ENCODE data around the gene TEN1.

The TEN1 gene, protein sequence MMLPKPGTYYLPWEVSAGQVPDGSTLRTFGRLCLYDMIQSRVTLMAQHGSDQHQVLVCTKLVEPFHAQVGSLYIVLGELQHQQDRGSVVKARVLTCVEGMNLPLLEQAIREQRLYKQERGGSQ

DNA sequence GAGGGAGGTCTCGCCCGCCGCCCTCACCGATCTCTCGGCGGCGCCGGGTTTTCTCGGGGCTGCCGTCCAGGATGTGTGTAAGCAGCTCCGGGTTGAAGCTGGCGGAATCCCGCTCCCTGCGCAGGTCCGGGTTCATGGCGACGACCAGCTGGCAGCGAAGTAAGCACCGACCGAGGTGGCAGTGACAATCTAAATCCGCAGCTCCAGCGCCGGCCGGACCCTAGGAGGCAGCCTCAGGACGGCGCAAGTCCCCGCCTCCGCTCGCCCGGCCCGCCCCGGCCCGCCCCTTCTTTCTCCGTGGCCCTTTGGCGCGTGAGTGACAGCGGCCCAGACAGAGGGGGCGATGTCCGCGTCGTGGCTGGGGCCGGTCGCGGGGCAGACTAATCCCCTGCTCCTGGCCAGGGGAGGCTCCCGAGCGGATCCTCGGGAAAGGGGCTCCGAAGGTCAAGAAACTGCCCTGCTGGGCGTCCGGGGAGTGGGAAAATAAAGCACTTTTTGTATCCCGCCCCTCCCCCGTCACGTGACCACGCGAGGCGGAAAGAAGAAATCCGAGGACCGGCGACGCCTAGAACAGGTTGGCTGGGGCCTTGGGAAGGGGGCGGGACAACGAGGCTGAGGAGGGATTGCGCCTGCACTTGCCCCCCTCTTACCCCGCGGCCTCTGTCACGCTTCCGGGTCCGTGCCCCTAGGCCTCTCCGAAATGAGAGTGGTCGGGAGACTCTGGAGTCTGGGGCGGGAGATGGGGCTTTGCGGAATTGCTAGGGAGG, at the start of gene TEN1, which contains the start of gene ACOX1:
TSS of gene TEN1 (plus strand) at position 303 of the 767 bp plus-strand sequence. CDS start 6,953 bp downstream, outside the sequence.
TSS of gene ACOX1 (minus strand) at position 229 of the 767 bp plus-strand sequence. CDS start at position 136, 93 bp downstream.
- TF ChIP-seq, protein P1, sequence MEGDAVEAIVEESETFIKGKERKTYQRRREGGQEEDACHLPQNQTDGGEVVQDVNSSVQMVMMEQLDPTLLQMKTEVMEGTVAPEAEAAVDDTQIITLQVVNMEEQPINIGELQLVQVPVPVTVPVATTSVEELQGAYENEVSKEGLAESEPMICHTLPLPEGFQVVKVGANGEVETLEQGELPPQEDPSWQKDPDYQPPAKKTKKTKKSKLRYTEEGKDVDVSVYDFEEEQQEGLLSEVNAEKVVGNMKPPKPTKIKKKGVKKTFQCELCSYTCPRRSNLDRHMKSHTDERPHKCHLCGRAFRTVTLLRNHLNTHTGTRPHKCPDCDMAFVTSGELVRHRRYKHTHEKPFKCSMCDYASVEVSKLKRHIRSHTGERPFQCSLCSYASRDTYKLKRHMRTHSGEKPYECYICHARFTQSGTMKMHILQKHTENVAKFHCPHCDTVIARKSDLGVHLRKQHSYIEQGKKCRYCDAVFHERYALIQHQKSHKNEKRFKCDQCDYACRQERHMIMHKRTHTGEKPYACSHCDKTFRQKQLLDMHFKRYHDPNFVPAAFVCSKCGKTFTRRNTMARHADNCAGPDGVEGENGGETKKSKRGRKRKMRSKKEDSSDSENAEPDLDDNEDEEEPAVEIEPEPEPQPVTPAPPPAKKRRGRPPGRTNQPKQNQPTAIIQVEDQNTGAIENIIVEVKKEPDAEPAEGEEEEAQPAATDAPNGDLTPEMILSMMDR (conservative IDR thresholded peaks at IDR 0.05; ENCODE audit: low read depth, low read length), result peak; percentile 35
- peak; percentile 97 for DNase-seq (ENCODE audit: low read depth)
- peak within 1 kb of the TSS; percentile 94 for H3K4me3 ChIP-seq (ENCODE audit: low read depth, low read length)

DNA sequence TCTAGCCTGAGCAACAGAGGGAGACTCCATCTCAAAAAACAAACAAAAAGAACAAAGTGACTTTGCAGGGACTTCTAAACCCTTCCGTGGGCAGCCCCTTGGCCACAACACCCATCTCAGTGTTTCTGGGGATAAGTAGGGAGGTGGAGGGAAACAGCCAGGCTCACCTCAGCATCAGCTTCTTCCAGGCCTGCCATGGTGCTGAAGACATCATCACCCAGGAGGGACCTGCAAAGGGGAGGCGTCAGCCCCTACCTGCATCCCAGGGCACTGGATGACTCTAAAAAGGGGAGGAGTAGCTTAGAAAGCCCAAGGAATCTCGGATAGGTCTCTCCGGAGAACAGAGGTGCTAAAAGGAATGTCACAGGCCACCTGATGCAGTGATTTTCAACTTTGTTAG, 48.0 kb upstream of the TEN1 start:
- H3K4me3 ChIP-seq (ENCODE audit: low read depth, low read length), result no peak overlapping the region
- TF ChIP-seq, protein P1 (conservative IDR thresholded peaks at IDR 0.05; ENCODE audit: low read depth, low read length), result no peak
- DNase-seq (ENCODE audit: low read depth), result no peak

DNA sequence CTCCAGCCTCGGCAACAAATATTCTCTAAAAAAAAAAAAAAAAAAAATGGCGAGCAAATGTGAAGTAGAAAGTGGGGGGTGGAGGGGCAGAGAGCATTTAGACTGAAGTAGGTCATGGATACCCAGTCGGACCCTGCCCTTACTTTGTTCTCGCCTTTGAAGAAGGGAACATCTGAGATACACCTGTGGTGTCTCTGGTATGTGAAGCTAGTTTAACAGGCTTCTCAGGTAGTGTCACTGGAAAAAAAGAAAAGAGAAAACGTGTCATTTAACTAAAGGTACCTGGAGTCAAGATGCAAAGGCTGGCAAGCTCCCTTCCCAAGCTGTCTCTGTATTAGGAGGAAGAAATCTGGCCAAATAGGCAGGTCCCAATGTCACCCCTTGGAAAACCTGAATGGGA, 46.2 kb upstream of the TEN1 start:
- DNase-seq (ENCODE audit: low read depth), result no peak
- no peak overlapping the region for H3K4me3 ChIP-seq (ENCODE audit: low read depth, low read length)
- TF ChIP-seq, protein P1 (conservative IDR thresholded peaks at IDR 0.05; ENCODE audit: low read depth, low read length), result no peak

DNA sequence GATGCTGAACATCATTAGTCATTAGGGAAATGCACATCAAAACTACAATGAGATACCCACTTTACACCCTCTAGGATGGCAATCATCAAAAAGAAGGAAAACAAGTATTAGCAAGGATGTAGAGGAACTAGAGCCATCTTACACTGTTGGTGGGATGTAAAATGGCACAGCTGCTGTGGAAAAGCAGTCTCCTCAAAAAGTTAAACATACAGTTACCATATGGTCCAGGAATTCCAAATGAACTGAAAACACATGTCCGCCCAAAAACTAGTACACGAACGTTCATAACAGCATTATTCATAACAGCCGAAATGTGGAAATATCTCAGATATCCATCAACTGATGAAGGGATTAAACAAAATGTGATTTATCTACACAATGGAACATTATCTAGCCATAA, 45.2 kb upstream of the TEN1 start:
- DNase-seq (ENCODE audit: low read depth), result no peak
- no peak overlapping the region for H3K4me3 ChIP-seq (ENCODE audit: low read depth, low read length)
- TF ChIP-seq, protein P1 (conservative IDR thresholded peaks at IDR 0.05; ENCODE audit: low read depth, low read length), result no peak

DNA sequence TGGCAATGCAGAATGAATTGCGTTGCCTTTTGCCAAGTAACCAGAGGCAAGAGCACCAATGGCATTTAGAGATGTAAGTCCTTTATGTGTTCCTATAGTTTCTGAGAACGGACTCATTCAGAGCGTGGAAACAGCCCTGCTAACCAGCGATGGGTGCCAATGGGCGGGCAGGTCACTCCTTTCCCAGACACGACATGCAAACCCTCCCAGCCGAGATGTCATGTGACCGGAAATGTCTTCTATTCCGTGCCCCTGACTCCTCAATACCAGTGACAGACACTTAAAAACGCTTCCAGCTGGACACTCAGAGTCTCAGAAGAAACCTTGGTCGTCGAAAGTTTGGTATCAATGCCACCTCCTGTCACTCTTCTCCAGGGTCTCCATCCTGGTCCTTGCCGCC, 41.4 kb upstream of the TEN1 start:
- no peak for DNase-seq (ENCODE audit: low read depth)
- TF ChIP-seq, protein P1 (conservative IDR thresholded peaks at IDR 0.05; ENCODE audit: low read depth, low read length), result no peak
- no peak overlapping the region for H3K4me3 ChIP-seq (ENCODE audit: low read depth, low read length)

DNA sequence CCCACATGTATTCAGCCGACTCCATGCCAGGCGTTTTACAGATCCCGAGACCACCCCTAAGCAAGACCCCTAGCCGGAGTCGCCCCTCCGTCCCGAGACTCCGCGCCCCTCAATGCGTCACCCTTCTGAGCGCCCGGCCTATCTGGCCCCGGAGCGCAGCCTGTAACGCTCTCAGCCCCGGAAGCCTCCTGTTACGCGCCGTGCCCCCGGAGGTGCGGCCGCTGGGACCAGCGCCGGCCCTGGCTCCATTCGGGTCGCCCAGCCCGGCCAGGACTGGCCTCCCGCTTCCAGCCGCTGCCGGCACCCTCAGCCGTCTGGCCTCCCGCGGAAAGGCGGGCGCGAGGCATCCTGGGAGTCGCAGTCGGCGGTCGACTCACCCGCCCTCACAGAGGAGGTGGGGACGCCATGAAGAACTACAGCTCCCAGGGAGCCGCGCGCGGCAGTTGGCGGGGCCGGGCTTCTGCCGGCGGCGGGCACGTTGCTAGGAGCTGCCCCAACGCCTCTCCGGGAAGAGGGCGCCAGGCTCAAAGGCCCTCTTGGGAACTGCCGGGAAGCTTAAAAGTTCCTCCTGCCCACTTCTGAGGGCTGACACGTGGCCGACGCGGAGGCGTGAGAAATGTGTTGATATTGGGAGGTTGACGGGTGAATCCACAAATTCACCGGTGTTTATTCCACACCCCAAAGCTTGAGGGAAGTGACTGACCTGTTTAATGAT, 38.2 kb upstream of the TEN1 start, which contains the start of gene FBF1:
TSS of gene FBF1 (minus strand) at position 316 of the 715 bp plus-strand sequence. CDS start 2,893 bp downstream, outside the sequence.
- TF ChIP-seq, protein P1 (conservative IDR thresholded peaks at IDR 0.05; ENCODE audit: low read depth, low read length), result no peak
- peak; percentile 94 for DNase-seq (ENCODE audit: low read depth)
- peak within 1 kb of the TSS; percentile 89 for H3K4me3 ChIP-seq (ENCODE audit: low read depth, low read length)
